NCI-H1436 treated with DMSO at 0.1 percent for 48 hours (cell line): ENCODE measurements around the gene CDH12.

ENCODE experiments used
- DNase-seq: peaks from one replicate; lab custom pipeline; 2025; lab: John Stamatoyannopoulos, UW

The CDH12 gene

DNA sequence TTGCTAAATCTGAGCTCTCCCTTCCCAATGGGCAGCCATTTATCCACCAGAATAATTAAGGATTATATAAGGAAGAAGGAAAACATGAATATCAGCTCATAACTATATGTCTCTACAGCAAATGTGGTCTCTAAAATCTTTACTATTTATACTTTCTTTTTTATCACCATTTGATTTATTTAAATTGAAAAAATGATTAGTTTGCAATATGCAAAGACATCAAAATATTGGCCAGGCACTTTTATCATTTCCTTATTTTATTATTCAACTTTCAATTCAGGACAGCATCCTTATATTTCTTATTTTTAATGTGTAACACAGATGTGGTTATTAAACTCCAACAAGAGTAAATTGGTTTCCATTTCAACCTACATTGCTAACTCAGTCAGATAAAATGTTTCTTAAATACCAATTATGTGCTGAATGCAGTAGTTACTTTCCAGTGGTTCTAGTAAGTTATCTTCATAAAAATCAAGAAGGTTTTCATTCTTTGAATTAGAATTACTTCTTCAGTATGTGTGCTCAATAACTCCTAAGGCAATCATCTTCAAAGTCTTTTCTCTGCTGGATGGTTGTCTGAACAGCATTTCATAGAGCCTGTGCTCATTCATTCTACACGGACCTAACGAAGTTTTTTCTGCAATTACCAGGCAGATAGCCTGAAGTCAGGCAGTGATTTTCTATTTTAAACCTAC, 1148.0 kb downstream of the CDH12 start:
- no peak for DNase-seq

DNA sequence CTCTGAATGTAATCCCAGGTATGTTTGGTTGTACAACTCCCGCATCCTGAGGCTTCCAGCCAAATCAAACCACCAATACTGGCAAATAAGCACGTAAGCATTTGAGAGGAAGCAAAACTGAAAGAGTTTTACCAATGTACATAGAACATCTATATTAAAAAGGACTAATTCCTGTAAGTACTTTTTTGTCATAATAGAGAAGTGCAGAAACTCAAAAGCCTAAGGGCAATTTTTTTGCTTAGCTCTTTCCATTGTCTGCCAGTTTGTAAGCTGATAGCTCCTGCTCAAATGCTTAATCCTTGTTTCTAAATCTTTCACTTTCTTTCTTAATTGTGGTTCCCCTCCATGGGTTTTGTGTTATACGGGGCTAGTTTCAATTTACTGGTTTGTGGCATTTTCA, 1151.8 kb downstream of the CDH12 start:
- no peak for DNase-seq
